ENCODE data around the gene SLCO2A1. TPM values are rescaled to one million over a fixed set of nuclear protein-coding genes. Genes with fewer than 3 reads are reported as not detected.

The SLCO2A1 gene
- total and polyA plus RNA-seq, 11 donors, result 2.8 to 28.4 (median 13.9) TPM

- DNase-seq (no peak), ATAC-seq (no peak)
- H3K9me3 ChIP-seq, result peaks cover 0 to 3% (median 0%) of the 10 kb centered on the region in 12 donors
- no peak for TF ChIP-seq POLR2A (IDR thresholded peaks at IDR 0.05)
- no peak for TF ChIP-seq CTCF (IDR thresholded peaks at IDR 0.05)
- 88 to 93% (median 89%) methylated on average over 5 of the region's 5 CpGs for WGBS, 4 donors
- no peak overlapping the region for H3K27ac ChIP-seq
- no peak overlapping the region for H3K4me3 ChIP-seq
- peaks cover 0 to under 1% (median 0%) of the 10 kb centered on the region in 9 donors for H3K27me3 ChIP-seq
- intact Hi-C loops (cut with DNase I), result loop anchor here in 4 of 10 donors (2.0 to 10.0 kb wide), 4 partner anchors 79 to 237 kb away; partner anchors contain the start of gene TOPBP1 (in 1 of the 4)
- no peaks in the 10 kb centered on the region for H3K4me1 ChIP-seq
- no peaks in the 10 kb centered on the region for H3K36me3 ChIP-seq
Observed at GRCh38 chr3:133901847-133902246, 127.9 kb downstream of the SLCO2A1 start.

GRCh38 chr3:133901083-133901482 is 128.6 kb downstream of the SLCO2A1 start:
- H3K4me3 ChIP-seq, result no peak overlapping the region
- H3K4me1 ChIP-seq, result peaks cover 0 to 5% (median 2%) of the 10 kb centered on the region in 12 donors
- no peak for TF ChIP-seq POLR2A (IDR thresholded peaks at IDR 0.05)
- TF ChIP-seq CTCF (IDR thresholded peaks at IDR 0.05), result peak; percentile 10 to 55 (median 48)
- peaks cover 0 to 3% (median 0%) of the 10 kb centered on the region in 12 donors for H3K9me3 ChIP-seq
- no peaks in the 10 kb centered on the region for H3K36me3 ChIP-seq
- DNase-seq, result no peak
- H3K27me3 ChIP-seq, result peaks cover 0 to 8% (median 0%) of the 10 kb centered on the region in 9 donors
- WGBS, 4 donors, result 76 to 92% (median 83%) methylated on average over 1 of the region's 1 CpG
- peak in 3 of 4 donors; percentile 55 to 71 (median 63) for ATAC-seq
- H3K27ac ChIP-seq, result no peak overlapping the region
- intact Hi-C loops (cut with DNase I), result loop anchor here in 4 of 10 donors (2.0 to 10.0 kb wide), 4 partner anchors 78 to 236 kb away; partner anchors contain the start of gene TOPBP1 (in 1 of the 4)

GRCh38 chr3:133899311-133899710 is 130.4 kb downstream of the SLCO2A1 start:
- ATAC-seq (no peak), DNase-seq (no peak)
- Histone ChIP-seq H3K9me3 (peaks cover 0 to 3% (median 0%) of the 10 kb centered on the region in 12 donors), H3K27me3 (peaks cover 0 to 24% (median 0%) of the 10 kb centered on the region in 9 donors), H3K4me1 (peaks cover 0 to 19% (median 5%) of the 10 kb centered on the region in 12 donors), H3K27ac (no peak overlapping the region), H3K36me3 (no peaks in the 10 kb centered on the region), H3K4me3 (no peak overlapping the region)
- TF ChIP-seq CTCF (IDR thresholded peaks at IDR 0.05) (no peak), POLR2A (IDR thresholded peaks at IDR 0.05) (no peak)
- intact Hi-C loops (cut with DNase I), result loop anchor here in 4 of 10 donors (5.0 to 10.0 kb wide), 3 partner anchors 75 to 235 kb away; partner anchors contain the start of gene TOPBP1 (in 1 of the 4)

GRCh38 chr3:133897547-133897946 is 132.2 kb downstream of the SLCO2A1 start:
- Histone ChIP-seq H3K4me1 (peaks cover 0 to 35% (median 15%) of the 10 kb centered on the region in 12 donors), H3K36me3 (no peaks in the 10 kb centered on the region), H3K27ac (no peak overlapping the region), H3K27me3 (peaks cover 0 to 29% (median 0%) of the 10 kb centered on the region in 9 donors), H3K9me3 (peaks cover 0 to under 1% (median 0%) of the 10 kb centered on the region in 12 donors), H3K4me3 (no peak overlapping the region)
- TF ChIP-seq CTCF (IDR thresholded peaks at IDR 0.05) (no peak), POLR2A (IDR thresholded peaks at IDR 0.05) (no peak)
- 71 to 81% (median 76%) methylated on average over 6 to 7 of the region's 7 CpGs for WGBS, 4 donors
- ATAC-seq (no peak), DNase-seq (no peak)
- intact Hi-C loops (cut with DNase I), result loop anchor here in 4 of 10 donors (5.0 to 10.0 kb wide), 3 partner anchors 73 to 233 kb away; partner anchors contain the start of gene TOPBP1 (in 1 of the 4)
